Prostate gland (tissue), 2 donors: Measurements from ENCODE around the gene CSF2. TPM values are rescaled to one million over a fixed set of nuclear protein-coding genes. Genes with fewer than 3 reads are reported as not detected.

Experiments
- DNase-seq: peaks from one replicate; pipeline ENCODE4 v3.0.0-alpha.2; 2019; ENCODE audit warnings: low spot score
- H3K27ac ChIP-seq, 2 donors: fragments of 200-600 bp; sonication (generic); 2 replicates each; pipeline ENCODE4 v1.5.1; 2017 to 2019
- H3K27me3 ChIP-seq: fragments of 200-600 bp; sonication (generic); replicated peaks from 2 replicates; pipeline ENCODE4 v1.5.1; 2019; ENCODE audit not compliant: insufficient read depth
- H3K36me3 ChIP-seq, 2 donors: fragments of 200-600 bp; sonication (generic); 1 replicate in 1 of 2; 2 replicates in 1 of 2; pipeline versions ENCODE4 v1.5.1 to v1.8.1; 2017 to 2019
- H3K4me1 ChIP-seq: fragments of 200-600 bp; sonication (generic); replicated peaks from 2 replicates; pipeline ENCODE4 v1.5.1; 2019
- H3K4me3 ChIP-seq, 2 donors: fragments of 200-600 bp; sonication (generic); 2 replicates each; pipeline ENCODE4 v1.5.1; 2017 to 2019
- H3K9me3 ChIP-seq: fragments of 200-600 bp; sonication (generic); 2 replicates; pipeline ENCODE4 v1.5.1; 2017
- CTCF ChIP-seq, 4 experiments: fragments of 200-600 bp in 2 of 4; fragments of 450-650 bp in 2 of 4; sonication (generic) in 2 of 4; IDR thresholded peaks; 1 replicate in 3 of 4; 2 replicates in 1 of 4; pipeline ENCODE4 v1.5.1; 2016 to 2019; ENCODE audit warnings: antibody characterized with exemption in 4 of 4, mild to moderate bottlenecking in 2 of 4, moderate library complexity in 2 of 4
- POLR2A ChIP-seq: fragments of 450-650 bp; IDR thresholded peaks from one replicate; pipeline ENCODE4 v1.6.1; 2016; ENCODE audit warnings: antibody characterized with exemption, mild to moderate bottlenecking
- POLR2AphosphoS5 ChIP-seq: sonication (generic); formaldehyde crosslinking; IDR thresholded peaks from one replicate; pipeline ENCODE4 v1.6.1; 2017; ENCODE audit warnings: antibody characterized with exemption
- WGBS: methylation state at CpG from one replicate; pipeline ENCODE4 v1.1.5; 2018; 5-methylcytosine and 5-hydroxymethylcytosine counted together
- intact Hi-C: fragments of 100-400 bp; cut with DNase I; formaldehyde crosslinking; loops from one replicate; pipeline ENCODE4 v1.14.2; 2022
- total RNA-seq, 2 donors: library from RNA; depleted of rRNA; stranded (reverse); fragments of >200 nt; gene quantifications; one replicate each; pipeline ENCODE4 v1.1.0, GENCODE V29; 2016

CSF2 gene
- total RNA-seq, 2 donors from 2014 or later = not detected

GRCh38 chr5:132093271-132093670 is 19.7 kb downstream of the CSF2 start:
- intact Hi-C loops = no loop called here
- no peaks in the 10 kb centered on the region for H3K36me3 ChIP-seq
- H3K9me3 ChIP-seq = no peaks in the 10 kb centered on the region
- TF ChIP-seq CTCF (IDR thresholded peaks at IDR 0.05) = no peak
- TF ChIP-seq POLR2AphosphoS5 = no peak
- no peaks in the 10 kb centered on the region for H3K4me1 ChIP-seq
- H3K27me3 ChIP-seq = no peaks in the 10 kb centered on the region
- DNase-seq = no peak
- no peak overlapping the region for H3K27ac ChIP-seq
- H3K4me3 ChIP-seq = no peak overlapping the region
- 71% methylated on average over 3 of the region's 3 CpGs for WGBS

- no peaks in the 10 kb centered on the region for H3K4me1 ChIP-seq
- no peak overlapping the region for H3K27ac ChIP-seq
- WGBS = 63% methylated on average over 12 of the region's 12 CpGs
- no peaks in the 10 kb centered on the region for H3K9me3 ChIP-seq
- no peak overlapping the region for H3K4me3 ChIP-seq
- TF ChIP-seq POLR2AphosphoS5 (no peak), POLR2A (no peak), CTCF (IDR thresholded peaks at IDR 0.05) (no peak)
- no peaks in the 10 kb centered on the region for H3K27me3 ChIP-seq
- DNase-seq = no peak
- intact Hi-C loops = no loop called here
- no peaks in the 10 kb centered on the region for H3K36me3 ChIP-seq
Measured at GRCh38 chr5:132094393-132095076, 20.9 kb downstream of the CSF2 start.

GRCh38 chr5:132095077-132095410 is 21.5 kb downstream of the CSF2 start:
- Histone ChIP-seq H3K9me3 (no peaks in the 10 kb centered on the region), H3K4me3 (no peak overlapping the region), H3K36me3 (no peaks in the 10 kb centered on the region), H3K4me1 (no peaks in the 10 kb centered on the region), H3K27me3 (no peaks in the 10 kb centered on the region), H3K27ac (no peak overlapping the region)
- WGBS = 83% methylated on average over 2 of the region's 2 CpGs
- intact Hi-C loops = no loop called here
- no peak for TF ChIP-seq POLR2AphosphoS5
- TF ChIP-seq CTCF (IDR thresholded peaks at IDR 0.05) = no peak
- TF ChIP-seq POLR2A = no peak
- no peak for DNase-seq

GRCh38 chr5:132095424-132095972 is 21.9 kb downstream of the CSF2 start:
- TF ChIP-seq CTCF (IDR thresholded peaks at IDR 0.05) = no peak
- no peak for TF ChIP-seq POLR2A
- no peak for TF ChIP-seq POLR2AphosphoS5
- no peaks in the 10 kb centered on the region for H3K36me3 ChIP-seq
- no peaks in the 10 kb centered on the region for H3K27me3 ChIP-seq
- H3K4me3 ChIP-seq = no peak overlapping the region
- 75% methylated on average over 6 of the region's 6 CpGs for WGBS
- DNase-seq = no peak
- H3K4me1 ChIP-seq = no peaks in the 10 kb centered on the region
- intact Hi-C loops = no loop called here
- no peak overlapping the region for H3K27ac ChIP-seq
- no peaks in the 10 kb centered on the region for H3K9me3 ChIP-seq

- H3K4me1 ChIP-seq = no peaks in the 10 kb centered on the region
- no peak for DNase-seq
- TF ChIP-seq CTCF (IDR thresholded peaks at IDR 0.05) (no peak), POLR2AphosphoS5 (no peak), POLR2A (no peak)
- H3K27ac ChIP-seq = no peak overlapping the region
- no peaks in the 10 kb centered on the region for H3K36me3 ChIP-seq
- H3K9me3 ChIP-seq = no peaks in the 10 kb centered on the region
- intact Hi-C loops = no loop called here
- H3K4me3 ChIP-seq = no peak overlapping the region
- H3K27me3 ChIP-seq = no peaks in the 10 kb centered on the region
- 87% methylated on average over 3 of the region's 3 CpGs for WGBS
Measured at GRCh38 chr5:132096904-132097303, 23.3 kb downstream of the CSF2 start.
